HepG2 (cell line): Measurements from ENCODE around the gene LRRN4CL. TPM values are rescaled to one million over a fixed set of nuclear protein-coding genes. Genes with fewer than 3 reads are reported as not detected.

Experiments
- AHDC1 ChIP-seq: sonication (generic); formaldehyde crosslinking; IDR thresholded peaks from 2 replicates; pipeline ENCODE4 v1.5.1; 2020; ENCODE audit warnings: mild to moderate bottlenecking, missing genetic modification reagents, borderline replicate concordance
- FOSL1 ChIP-seq: sonication (generic); formaldehyde crosslinking; IDR thresholded peaks from 2 replicates; pipeline ENCODE4 v1.9.0; 2021; ENCODE audit warnings: missing genetic modification reagents, borderline replicate concordance
- PAXIP1 ChIP-seq: sonication (generic); formaldehyde crosslinking; conservative IDR thresholded peaks from 2 replicates; pipeline ENCODE4 v1.4.0; 2020; ENCODE audit warnings: mild to moderate bottlenecking, missing genetic modification reagents, moderate library complexity
- ZNF10 ChIP-seq: sonication (generic); formaldehyde crosslinking; IDR thresholded peaks from 2 replicates; pipeline ENCODE4 v1.4.0; 2020; ENCODE audit warnings: mild to moderate bottlenecking, low read depth, missing genetic modification reagents, borderline replicate concordance
- ZNF318 ChIP-seq: sonication (generic); formaldehyde crosslinking; IDR thresholded peaks from 2 replicates; pipeline ENCODE4 v1.4.0; 2020; ENCODE audit warnings: mild to moderate bottlenecking, missing genetic modification reagents
- ZNF776 ChIP-seq: sonication (generic); formaldehyde crosslinking; IDR thresholded peaks from 2 replicates; pipeline ENCODE4 v1.4.0; 2020; ENCODE audit warnings: mild to moderate bottlenecking, missing genetic modification reagents
- ZSCAN5A ChIP-seq: sonication (generic); formaldehyde crosslinking; IDR thresholded peaks from 2 replicates; pipeline ENCODE4 v1.8.0; 2022; ENCODE audit warnings: mild to moderate bottlenecking, missing genetic modification reagents, borderline replicate concordance
- polyA plus RNA-seq, 8 experiments: library from polyadenylated mRNA; depleted of rRNA in 3 of 8; stranded (reverse) in 7 of 8; unstranded in 1 of 8; fragments of >200 nt; fragmentation: Illumina TruSeq in 4 of 8; extraction: Trizol in 4 of 8; gene quantifications; 2 replicates each; pipeline versions ENCODE4 v1.2.1 to v1.2.3, GENCODE V29; 2011 to 2016; ENCODE audit warnings: low read depth in 4 of 8, missing spikeins in 1 of 8, mixed read lengths in 1 of 8; ENCODE audit not compliant: insufficient read depth in 1 of 8
- total RNA-seq, 5 experiments: library from RNA; depleted of rRNA; stranded (reverse); fragments of >200 nt; fragmentation: Illumina TruSeq; extraction: Trizol; gene quantifications; 2 replicates each; pipeline ENCODE4 v1.2.3, GENCODE V29; 2016; ENCODE audit warnings: low read depth in 1 of 5

Gene LRRN4CL
- total and polyA plus RNA-seq, 2 of the 13 experiments (the other 11 are each of a cell fraction or from before 2014, with no cell fraction given) = 0.11 TPM; not detected in 1

- TF ChIP-seq ZSCAN5A = no peak; the same call in 1 of the 2 replicates
- TF ChIP-seq PAXIP1 (CRISPR knock-in tag) = peak; percentile 19
- no peak for TF ChIP-seq FOSL1 (CRISPR knock-in tag)
- no peak for TF ChIP-seq ZNF318 (CRISPR knock-in tag)
- 0 out of 2 replicates have a peak, but pooled peaks have one; percentile 75 for TF ChIP-seq ZNF776 (CRISPR knock-in tag)
- TF ChIP-seq ZNF10 (CRISPR knock-in tag) = no peak
- TF ChIP-seq AHDC1 = peak; percentile 27; the same call in 1 of the 2 replicates
Measured at GRCh38 chr11:62645946-62646824, 43.1 kb downstream of the LRRN4CL start, which contains the start of gene GANAB (continued).
